Measurements from ENCODE around the gene CDH23.

GRCh38 chr10:71546220-71546619, 149.5 kb downstream of the CDH23 start:
- TF ChIP-seq CTCF (IDR thresholded peaks at IDR 0.05) (no peak), POLR2A (IDR thresholded peaks at IDR 0.05) (no peak)

Measured in uterus (tissue), 2 donors.